ENCODE measurements around the gene PRR5. TPM values are rescaled to one million over a fixed set of nuclear protein-coding genes. Genes with fewer than 3 reads are reported as not detected.

The PRR5 gene
- total RNA-seq, 1 donor from 2014 or later: 4.0 TPM

- H3K4me3 Mint-ChIP-seq: no peak overlapping the region
- H3K36me3 Mint-ChIP-seq: no peaks in the 10 kb centered on the region
- peaks cover 16% of the 10 kb centered on the region for H3F3A ChIP-seq (ENCODE audit: low read depth)
- H3K4me1 Mint-ChIP-seq: peaks cover 14% of the 10 kb centered on the region
- H3K79me2 ChIP-seq (ENCODE audit: low read depth): no peaks in the 10 kb centered on the region
- no peaks in the 10 kb centered on the region for H3K9me3 Mint-ChIP-seq
- no peaks in the 10 kb centered on the region for H3K9me3 ChIP-seq (ENCODE audit: low read depth)
- no peak overlapping the region for H3K4me2 ChIP-seq
- no peak overlapping the region for H3K27ac ChIP-seq
- peaks cover 8% of the 10 kb centered on the region for H3K4me1 ChIP-seq
- H2AFZ ChIP-seq (replicated peaks): no peak overlapping the region
- no peak overlapping the region for H3K27ac Mint-ChIP-seq
- no peak overlapping the region for H3K4me3 ChIP-seq
- DNase-seq (ENCODE audit: low spot score): no peak
- TF ChIP-seq EZH2 (IDR thresholded peaks at IDR 0.05) (no peak), EZH2phosphoT487 (IDR thresholded peaks at IDR 0.05) (no peak), CTCF (IDR thresholded peaks at IDR 0.05) (no peak)
- no peaks in the 10 kb centered on the region for H3K36me3 ChIP-seq
- no peaks in the 10 kb centered on the region for H3K27me3 ChIP-seq
- peaks cover 6% of the 10 kb centered on the region for H3K27me3 Mint-ChIP-seq (ENCODE audit: insufficient read depth, low read depth)
- no peak overlapping the region for H3K9ac ChIP-seq
- no peaks in the 10 kb centered on the region for H4K20me1 ChIP-seq (ENCODE audit: low read depth)
Observed at GRCh38 chr22:44780876-44781449, 79.0 kb downstream of the PRR5 start.

- H4K20me1 ChIP-seq (ENCODE audit: low read depth): no peaks in the 10 kb centered on the region
- no peak overlapping the region for H3K27ac ChIP-seq
- no peaks in the 10 kb centered on the region for H3K79me2 ChIP-seq (ENCODE audit: low read depth)
- H3K9ac ChIP-seq: no peak overlapping the region
- H3K9me3 ChIP-seq (ENCODE audit: low read depth): no peaks in the 10 kb centered on the region
- TF ChIP-seq EZH2phosphoT487 (IDR thresholded peaks at IDR 0.05) (no peak), EZH2 (IDR thresholded peaks at IDR 0.05) (no peak), CTCF (IDR thresholded peaks at IDR 0.05) (no peak)
- Mint-ChIP-seq H3K27me3 (ENCODE audit: insufficient read depth, low read depth) (peaks cover 4% of the 10 kb centered on the region), H3K4me1 (peaks cover 1% of the 10 kb centered on the region), H3K4me3 (no peak overlapping the region), H3K9me3 (no peaks in the 10 kb centered on the region), H3K36me3 (no peaks in the 10 kb centered on the region), H3K27ac (no peak overlapping the region)
- H3K36me3 ChIP-seq: no peaks in the 10 kb centered on the region
- H3F3A ChIP-seq (ENCODE audit: low read depth): peaks cover 1% of the 10 kb centered on the region
- H2AFZ ChIP-seq (replicated peaks): no peak overlapping the region
- no peak overlapping the region for H3K4me2 ChIP-seq
- no peaks in the 10 kb centered on the region for H3K27me3 ChIP-seq
- DNase-seq (ENCODE audit: low spot score): no peak
- no peak overlapping the region for H3K4me3 ChIP-seq
- H3K4me1 ChIP-seq: no peaks in the 10 kb centered on the region
Observed at GRCh38 chr22:44782363-44782963, 80.5 kb downstream of the PRR5 start.

- no peak overlapping the region for H3K27ac ChIP-seq
- Mint-ChIP-seq H3K4me1 (no peaks in the 10 kb centered on the region), H3K4me3 (no peak overlapping the region), H3K9me3 (no peaks in the 10 kb centered on the region), H3K27ac (no peak overlapping the region), H3K36me3 (no peaks in the 10 kb centered on the region), H3K27me3 (ENCODE audit: insufficient read depth, low read depth) (peaks cover 4% of the 10 kb centered on the region)
- H3K9me3 ChIP-seq (ENCODE audit: low read depth): no peaks in the 10 kb centered on the region
- H3K36me3 ChIP-seq: no peaks in the 10 kb centered on the region
- DNase-seq (ENCODE audit: low spot score): no peak
- H3K27me3 ChIP-seq: no peaks in the 10 kb centered on the region
- no peaks in the 10 kb centered on the region for H4K20me1 ChIP-seq (ENCODE audit: low read depth)
- no peaks in the 10 kb centered on the region for H3K79me2 ChIP-seq (ENCODE audit: low read depth)
- no peaks in the 10 kb centered on the region for H3F3A ChIP-seq (ENCODE audit: low read depth)
- H2AFZ ChIP-seq (replicated peaks): no peak overlapping the region
- no peak overlapping the region for H3K4me2 ChIP-seq
- no peak for TF ChIP-seq EZH2phosphoT487 (IDR thresholded peaks at IDR 0.05)
- TF ChIP-seq CTCF (IDR thresholded peaks at IDR 0.05): no peak
- no peak for TF ChIP-seq EZH2 (IDR thresholded peaks at IDR 0.05)
- no peaks in the 10 kb centered on the region for H3K4me1 ChIP-seq
- H3K9ac ChIP-seq: no peak overlapping the region
- H3K4me3 ChIP-seq: no peak overlapping the region
Observed at GRCh38 chr22:44783091-44783490, 81.1 kb downstream of the PRR5 start.
